GM18526 (cell line): Measurements from ENCODE around the gene RPF1.

Source experiments
- POLR2A ChIP-seq: IDR thresholded peaks from 3 replicates; pipeline ENCODE4 v1.6.1; 2011; ENCODE audit not compliant: insufficient read length; ENCODE audit errors: extremely low read depth

The RPF1 gene

GRCh38 chr1:84478876-84479868 is at the start of gene RPF1:
RPF1 (plus strand) TSS chr1:84479266; CDS start chr1:84479282, 16 bp downstream.
- peak; percentile 61 for TF ChIP-seq POLR2A

- no peak for TF ChIP-seq POLR2A
Observed at GRCh38 chr1:84430546-84430945, 48.5 kb upstream of the RPF1 start.

- TF ChIP-seq POLR2A, result no peak
Observed at GRCh38 chr1:84433258-84434080, 45.6 kb upstream of the RPF1 start.

GRCh38 chr1:84434081-84434769 is 44.8 kb upstream of the RPF1 start:
- no peak for TF ChIP-seq POLR2A

- TF ChIP-seq POLR2A, result no peak
Observed at GRCh38 chr1:84434801-84435549, 44.1 kb upstream of the RPF1 start.

- TF ChIP-seq POLR2A, result no peak
Observed at GRCh38 chr1:84436876-84437655, 42.0 kb upstream of the RPF1 start.

- no peak for TF ChIP-seq POLR2A
Observed at GRCh38 chr1:84442256-84442655, 36.8 kb upstream of the RPF1 start.

GRCh38 chr1:84450910-84451309 is 28.2 kb upstream of the RPF1 start:
- no peak for TF ChIP-seq POLR2A

- TF ChIP-seq POLR2A, result no peak
Observed at GRCh38 chr1:84452436-84452835, 26.6 kb upstream of the RPF1 start.

GRCh38 chr1:84462118-84462517 is 16.9 kb upstream of the RPF1 start:
- TF ChIP-seq POLR2A, result no peak

GRCh38 chr1:84467298-84467697 is 11.8 kb upstream of the RPF1 start:
- TF ChIP-seq POLR2A, result no peak

- no peak for TF ChIP-seq POLR2A
Observed at GRCh38 chr1:84476225-84476624, 2.8 kb upstream of the RPF1 start.

GRCh38 chr1:84479998-84480397 is 932 bp downstream of the RPF1 start:
- TF ChIP-seq POLR2A, result no peak

- no peak for TF ChIP-seq POLR2A
Observed at GRCh38 chr1:84480650-84481049, 1.6 kb downstream of the RPF1 start.
